Keratinocyte (primary cell): ENCODE data around the gene LPAR3.

ENCODE experiments used
- EZH2 ChIP-seq: IDR thresholded peaks from one replicate; pipeline ENCODE4 v1.6.1; 2012; ENCODE audit warnings: inconsistent platforms, mild to moderate bottlenecking, low read length, moderate library complexity
- TF ChIP-seq, protein P1 (sequence below), 3 experiments: IDR thresholded peaks in 1 of 3; conservative IDR thresholded peaks in 1 of 3; optimal IDR thresholded peaks in 1 of 3; 2 replicates in 2 of 3; 3 replicates in 1 of 3; pipeline versions ENCODE3 to v1.5.1; 2011; ENCODE audit warnings: low read length in 3 of 3, mild to moderate bottlenecking in 3 of 3, moderate library complexity in 2 of 3, control low read depth in 1 of 3, inconsistent platforms in 1 of 3; ENCODE audit not compliant: insufficient read depth in 2 of 3; ENCODE audit errors: extremely low read depth in 1 of 3

DNA sequence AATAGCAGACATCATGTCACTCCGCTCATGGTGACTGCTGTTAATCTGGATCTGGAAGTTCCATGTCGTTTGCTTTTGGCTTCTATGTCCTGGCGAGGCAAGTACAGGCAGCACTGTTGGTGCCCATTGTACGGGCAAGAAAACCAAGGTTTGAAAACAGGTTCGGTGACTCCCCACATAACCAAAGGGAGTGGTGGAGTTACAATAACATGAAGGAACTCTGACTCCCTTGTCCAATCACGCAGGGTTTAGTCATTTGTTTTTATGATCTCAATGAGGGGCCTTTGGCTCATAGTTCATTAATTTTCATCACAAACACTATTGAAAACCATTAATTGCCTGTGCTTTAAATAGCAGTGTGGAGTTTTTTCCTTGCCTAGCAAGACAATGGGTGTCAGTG, 119.8 kb downstream of the LPAR3 start:
- TF ChIP-seq, protein P1, sequence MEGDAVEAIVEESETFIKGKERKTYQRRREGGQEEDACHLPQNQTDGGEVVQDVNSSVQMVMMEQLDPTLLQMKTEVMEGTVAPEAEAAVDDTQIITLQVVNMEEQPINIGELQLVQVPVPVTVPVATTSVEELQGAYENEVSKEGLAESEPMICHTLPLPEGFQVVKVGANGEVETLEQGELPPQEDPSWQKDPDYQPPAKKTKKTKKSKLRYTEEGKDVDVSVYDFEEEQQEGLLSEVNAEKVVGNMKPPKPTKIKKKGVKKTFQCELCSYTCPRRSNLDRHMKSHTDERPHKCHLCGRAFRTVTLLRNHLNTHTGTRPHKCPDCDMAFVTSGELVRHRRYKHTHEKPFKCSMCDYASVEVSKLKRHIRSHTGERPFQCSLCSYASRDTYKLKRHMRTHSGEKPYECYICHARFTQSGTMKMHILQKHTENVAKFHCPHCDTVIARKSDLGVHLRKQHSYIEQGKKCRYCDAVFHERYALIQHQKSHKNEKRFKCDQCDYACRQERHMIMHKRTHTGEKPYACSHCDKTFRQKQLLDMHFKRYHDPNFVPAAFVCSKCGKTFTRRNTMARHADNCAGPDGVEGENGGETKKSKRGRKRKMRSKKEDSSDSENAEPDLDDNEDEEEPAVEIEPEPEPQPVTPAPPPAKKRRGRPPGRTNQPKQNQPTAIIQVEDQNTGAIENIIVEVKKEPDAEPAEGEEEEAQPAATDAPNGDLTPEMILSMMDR (optimal IDR thresholded peaks at IDR 0.05 in 1 of 3, IDR thresholded peaks at IDR 0.05 in 1 of 3, conservative IDR thresholded peaks at IDR 0.05 in 1 of 3; ENCODE audit: extremely low read depth in 1 of 3, insufficient read depth in 2 of 3, low read length in 3 of 3): no peak
- TF ChIP-seq EZH2: no peak
